GM12892 (cell line): ENCODE measurements around the gene CD38.
"Not testable (repeated sequence)": the region's sequence is repeated elsewhere in the genome, so short reads cannot be mapped to it uniquely, and the experiment has no call there.

Source experiments
- DNase-seq: peaks from one replicate; pipeline ENCODE4 v3.0.0; 2011; ENCODE audit not compliant: insufficient read length
- FAIRE-seq: peaks from 2 replicates; lab custom pipeline; 2011; peaks lifted over from hg19 to GRCh38; lab: Jason Lieb, UNC
- POLR2A ChIP-seq: IDR thresholded peaks from 2 replicates; pipeline ENCODE4 v1.6.1; 2011; ENCODE audit warnings: low read depth, low read length, control low read depth
- POLR2AphosphoS5 ChIP-seq: IDR thresholded peaks from 2 replicates; pipeline ENCODE4 v1.6.1; 2011; ENCODE audit warnings: low read depth, low read length, control low read depth
- TAF1 ChIP-seq: IDR thresholded peaks from 2 replicates; pipeline ENCODE4 v1.6.1; 2011; ENCODE audit warnings: low read depth, mild to moderate bottlenecking, control low read depth, low read length, borderline replicate concordance

The CD38 gene

GRCh38 chr4:15809058-15809457 lies 30.9 kb downstream of the CD38 start:
- FAIRE-seq (peak; percentile 93), DNase-seq (no peak)
- no peak for TF ChIP-seq POLR2A
- TF ChIP-seq POLR2AphosphoS5, result no peak

- FAIRE-seq, result no peak
- DNase-seq, result no peak
- TF ChIP-seq POLR2AphosphoS5 (no peak), POLR2A (no peak), TAF1 (no peak)
Observed at GRCh38 chr4:15809466-15809865, 31.3 kb downstream of the CD38 start.

- TF ChIP-seq POLR2A, result no peak
- no peak for TF ChIP-seq POLR2AphosphoS5
- no peak for TF ChIP-seq TAF1
- no peak for DNase-seq
- FAIRE-seq, result no peak
Observed at GRCh38 chr4:15811703-15812337, 33.7 kb downstream of the CD38 start.

- no peak for TF ChIP-seq POLR2A
- TF ChIP-seq TAF1, result no peak
- no peak for TF ChIP-seq POLR2AphosphoS5
- FAIRE-seq (no peak), DNase-seq (no peak)
Observed at GRCh38 chr4:15832523-15833451, 54.7 kb downstream of the CD38 start.

GRCh38 chr4:15833801-15834200 lies 55.7 kb downstream of the CD38 start:
- no peak for DNase-seq
- FAIRE-seq, result no peak
- no peak for TF ChIP-seq TAF1

- FAIRE-seq, result no peak
- no peak for TF ChIP-seq TAF1
- no peak for TF ChIP-seq POLR2A
- no peak for TF ChIP-seq POLR2AphosphoS5
- no peak for DNase-seq
Observed at GRCh38 chr4:15836362-15836761, 58.2 kb downstream of the CD38 start.

- no peak for DNase-seq
- no peak for FAIRE-seq
- TF ChIP-seq POLR2AphosphoS5, result no peak
- TF ChIP-seq TAF1, result no peak
- TF ChIP-seq POLR2A, result no peak
Observed at GRCh38 chr4:15837591-15837990, 59.5 kb downstream of the CD38 start.

- not testable (repeated sequence) for DNase-seq, FAIRE-seq
Observed at GRCh38 chr4:15841194-15841730, 63.1 kb downstream of the CD38 start.

- DNase-seq (no peak), FAIRE-seq (no peak)
- TF ChIP-seq TAF1, result no peak
Observed at GRCh38 chr4:15847746-15848145, 69.6 kb downstream of the CD38 start.

- DNase-seq (no peak), FAIRE-seq (no peak)
- TF ChIP-seq TAF1, result no peak
- TF ChIP-seq POLR2AphosphoS5, result no peak
- TF ChIP-seq POLR2A, result no peak
Observed at GRCh38 chr4:15848191-15848842, 70.2 kb downstream of the CD38 start.

GRCh38 chr4:15851969-15852368 lies 73.8 kb downstream of the CD38 start:
- DNase-seq (no peak), FAIRE-seq (no peak)
- TF ChIP-seq POLR2A (no peak), POLR2AphosphoS5 (no peak), TAF1 (no peak)

- FAIRE-seq (no peak), DNase-seq (no peak)
- TF ChIP-seq TAF1 (no peak), POLR2A (no peak), POLR2AphosphoS5 (no peak)
Observed at GRCh38 chr4:15852524-15852923, 74.4 kb downstream of the CD38 start.
